Hepatocyte (in vitro differentiated cells): ENCODE measurements around the gene TOR1AIP2. TPM values are rescaled to one million over a fixed set of nuclear protein-coding genes. Genes with fewer than 3 reads are reported as not detected.
A peak's percentile ranks its signal among the peaks of the same experiment; 100 is the strongest.

Experiments
- DNase-seq: peaks from one replicate; pipeline ENCODE4 v3.0.0-alpha.2; 2016; ENCODE audit warnings: low spot score
- H2AFZ ChIP-seq: fragments of 200-600 bp; sonication (generic); 2 replicates; pipeline ENCODE4 v1.6.0; 2016; ENCODE audit warnings: antibody characterized with exemption, mild to moderate bottlenecking
- H3K27ac ChIP-seq: fragments of 200-600 bp; sonication (generic); 2 replicates; pipeline ENCODE4 v1.5.1; 2016; ENCODE audit warnings: mild to moderate bottlenecking
- H3K27me3 ChIP-seq: fragments of 200-600 bp; sonication (generic); 2 replicates; pipeline ENCODE4 v1.6.1; 2016
- H3K36me3 ChIP-seq: fragments of 200-600 bp; sonication (generic); replicated peaks from 2 replicates; pipeline ENCODE4 v1.5.1; 2016; ENCODE audit warnings: low read depth; ENCODE audit not compliant: insufficient read depth
- H3K4me1 ChIP-seq: fragments of 200-600 bp; sonication (generic); 2 replicates; pipeline ENCODE4 v1.5.1; 2016; ENCODE audit warnings: mild to moderate bottlenecking, moderate library complexity; ENCODE audit not compliant: insufficient read depth
- H3K4me2 ChIP-seq: fragments of 200-600 bp; sonication (generic); 2 replicates; pipeline ENCODE4 v1.6.0; 2016
- H3K4me3 ChIP-seq: fragments of 200-600 bp; sonication (generic); 2 replicates; pipeline ENCODE4 v1.5.1; 2016; ENCODE audit warnings: mild to moderate bottlenecking
- H3K79me2 ChIP-seq: fragments of 200-600 bp; sonication (generic); 2 replicates; pipeline ENCODE4 v1.6.0; 2017; ENCODE audit warnings: mild to moderate bottlenecking
- H3K9me2 ChIP-seq: fragments of 200-600 bp; sonication (generic); replicated peaks from 2 replicates; pipeline ENCODE4 v1.6.0; 2017; ENCODE audit warnings: mild to moderate bottlenecking; ENCODE audit not compliant: insufficient read depth
- H3K9me3 ChIP-seq: fragments of 200-600 bp; sonication (generic); 2 replicates; pipeline ENCODE4 v1.5.1; 2016; ENCODE audit warnings: low read depth, mild to moderate bottlenecking
- H4K20me1 ChIP-seq: fragments of 200-600 bp; sonication (generic); 2 replicates; pipeline ENCODE4 v1.6.0; 2016; ENCODE audit warnings: mild to moderate bottlenecking; ENCODE audit not compliant: insufficient read depth, poor library complexity, severe bottlenecking
- EZH2 ChIP-seq: fragments of 200-600 bp; sonication (generic); IDR thresholded peaks from 2 replicates; pipeline ENCODE4 v1.6.1; 2016; ENCODE audit warnings: antibody characterized with exemption, mild to moderate bottlenecking, borderline replicate concordance
- EZH2phosphoT487 ChIP-seq: fragments of 200-600 bp; sonication (generic); IDR thresholded peaks from one replicate; pipeline ENCODE4 v1.6.1; 2018; ENCODE audit warnings: antibody characterized with exemption, mild to moderate bottlenecking, low read depth, moderate library complexity; ENCODE audit not compliant: unreplicated experiment, severe bottlenecking
- WGBS: methylation state at CpG from one replicate; pipeline ENCODE4 v1.1.6; 2016; ENCODE audit warnings: low lambda C conversion rate; ENCODE audit errors: missing lambda C conversion rate; 5-methylcytosine and 5-hydroxymethylcytosine counted together
- polyA plus RNA-seq: library from polyadenylated mRNA; unstranded; fragments of >200 nt; fragmentation: Nextera tagmentation; extraction: Ambion mirVana; gene quantifications from 2 replicates; pipeline ENCODE4 v1.2.1, GENCODE V29; 2016
- total RNA-seq: library from RNA; depleted of rRNA; stranded (reverse); fragments of >200 nt; gene quantifications from 2 replicates; pipeline ENCODE4 v1.2.3, GENCODE V29; 2014
- TF ChIP-seq, protein P1 (sequence below): fragments of 200-600 bp; sonication (generic); IDR thresholded peaks from 2 replicates; pipeline ENCODE4 v1.5.1; 2016; ENCODE audit warnings: antibody characterized with exemption, mild to moderate bottlenecking; ENCODE audit not compliant: poor library complexity

The TOR1AIP2 gene
- total and polyA plus RNA-seq, 2 experiments from 2014 or later = 36.6 to 158 TPM

DNA sequence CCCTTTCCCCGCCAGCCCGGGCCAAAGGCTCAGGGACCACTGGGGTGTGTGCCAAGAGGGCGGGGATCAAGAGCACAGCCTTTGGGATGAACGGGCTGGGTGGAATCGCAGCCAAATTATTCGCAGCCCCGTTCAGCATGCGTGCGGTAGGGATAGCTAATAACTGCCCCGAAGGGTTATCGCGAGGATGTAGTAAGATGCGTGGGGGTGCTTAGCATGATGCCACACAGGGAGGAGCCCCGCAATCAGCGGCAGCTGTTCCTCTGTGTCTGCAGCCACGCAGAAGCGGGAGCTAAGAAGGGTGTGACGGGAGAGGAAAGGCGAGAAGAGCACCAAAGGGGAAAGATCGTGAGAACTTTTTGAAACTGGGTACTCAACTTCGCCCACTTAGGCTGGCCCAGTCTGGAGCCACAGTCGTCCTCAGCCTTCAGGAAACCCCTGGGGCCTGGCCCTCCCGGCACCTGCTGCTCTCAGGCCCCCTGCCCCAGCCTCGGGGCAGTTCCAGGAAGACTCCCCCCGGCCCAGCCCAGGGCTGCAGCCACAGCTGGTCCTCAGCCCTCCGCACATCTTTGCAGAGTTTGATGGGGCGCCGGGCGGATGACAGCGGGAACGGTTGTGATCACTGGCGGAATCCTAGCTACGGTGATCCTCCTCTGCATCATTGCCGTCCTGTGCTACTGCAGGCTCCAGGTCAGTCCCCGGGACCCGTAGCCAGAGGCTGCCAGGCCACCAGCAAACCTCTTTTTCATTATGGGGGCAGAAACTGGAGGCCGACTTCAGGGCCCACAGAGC lies 64.9 kb downstream of the TOR1AIP2 start:
- Histone ChIP-seq H3K4me3 (no peak overlapping the region), H3K27ac (no peak overlapping the region), H3K4me2 (no peak overlapping the region), H3K9me2 (no peaks in the 10 kb centered on the region), H2AFZ (no peak overlapping the region), H3K79me2 (no peaks in the 10 kb centered on the region), H4K20me1 (no peaks in the 10 kb centered on the region), H3K27me3 (no peaks in the 10 kb centered on the region), H3K4me1 (peaks cover 7% of the 10 kb centered on the region), H3K9me3 (no peaks in the 10 kb centered on the region), H3K36me3 (no peaks in the 10 kb centered on the region)
- no peak for DNase-seq
- WGBS = 89% methylated on average over 35 of the region's 37 CpGs
- TF ChIP-seq, protein P1, sequence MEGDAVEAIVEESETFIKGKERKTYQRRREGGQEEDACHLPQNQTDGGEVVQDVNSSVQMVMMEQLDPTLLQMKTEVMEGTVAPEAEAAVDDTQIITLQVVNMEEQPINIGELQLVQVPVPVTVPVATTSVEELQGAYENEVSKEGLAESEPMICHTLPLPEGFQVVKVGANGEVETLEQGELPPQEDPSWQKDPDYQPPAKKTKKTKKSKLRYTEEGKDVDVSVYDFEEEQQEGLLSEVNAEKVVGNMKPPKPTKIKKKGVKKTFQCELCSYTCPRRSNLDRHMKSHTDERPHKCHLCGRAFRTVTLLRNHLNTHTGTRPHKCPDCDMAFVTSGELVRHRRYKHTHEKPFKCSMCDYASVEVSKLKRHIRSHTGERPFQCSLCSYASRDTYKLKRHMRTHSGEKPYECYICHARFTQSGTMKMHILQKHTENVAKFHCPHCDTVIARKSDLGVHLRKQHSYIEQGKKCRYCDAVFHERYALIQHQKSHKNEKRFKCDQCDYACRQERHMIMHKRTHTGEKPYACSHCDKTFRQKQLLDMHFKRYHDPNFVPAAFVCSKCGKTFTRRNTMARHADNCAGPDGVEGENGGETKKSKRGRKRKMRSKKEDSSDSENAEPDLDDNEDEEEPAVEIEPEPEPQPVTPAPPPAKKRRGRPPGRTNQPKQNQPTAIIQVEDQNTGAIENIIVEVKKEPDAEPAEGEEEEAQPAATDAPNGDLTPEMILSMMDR = no peak
- no peak for TF ChIP-seq EZH2phosphoT487
- TF ChIP-seq EZH2 = no peak

DNA sequence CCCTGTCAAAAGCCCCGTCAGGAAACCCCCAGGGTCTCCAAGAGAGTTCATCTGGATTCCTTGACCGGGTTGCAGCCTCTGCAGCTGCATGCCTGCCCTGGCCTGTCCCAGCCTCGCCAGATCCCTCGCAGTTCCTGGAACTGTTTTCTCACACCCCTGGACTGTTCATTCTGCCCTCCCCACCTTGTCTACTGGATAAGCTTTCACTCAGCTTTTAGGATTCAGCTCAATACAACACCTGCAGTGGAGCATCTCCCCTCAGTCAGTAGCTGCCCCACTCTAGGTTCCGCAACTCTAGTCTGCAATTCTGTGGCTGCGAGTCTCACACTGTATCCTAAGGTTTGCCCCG lies 67.3 kb downstream of the TOR1AIP2 start:
- no peaks in the 10 kb centered on the region for H3K9me3 ChIP-seq
- no peaks in the 10 kb centered on the region for H4K20me1 ChIP-seq
- no peaks in the 10 kb centered on the region for H3K36me3 ChIP-seq
- H3K27ac ChIP-seq = no peak overlapping the region
- TF ChIP-seq EZH2 (no peak), EZH2phosphoT487 (no peak)
- TF ChIP-seq, protein P1 = no peak
- H3K27me3 ChIP-seq = no peaks in the 10 kb centered on the region
- H3K79me2 ChIP-seq = no peaks in the 10 kb centered on the region
- no peak for DNase-seq
- H3K4me1 ChIP-seq = peaks cover 13% of the 10 kb centered on the region
- H3K4me3 ChIP-seq = no peak overlapping the region
- no peak overlapping the region for H3K4me2 ChIP-seq
- H3K9me2 ChIP-seq = no peaks in the 10 kb centered on the region
- H2AFZ ChIP-seq = no peak overlapping the region
- WGBS = 77% methylated on average over 7 of the region's 7 CpGs

DNA sequence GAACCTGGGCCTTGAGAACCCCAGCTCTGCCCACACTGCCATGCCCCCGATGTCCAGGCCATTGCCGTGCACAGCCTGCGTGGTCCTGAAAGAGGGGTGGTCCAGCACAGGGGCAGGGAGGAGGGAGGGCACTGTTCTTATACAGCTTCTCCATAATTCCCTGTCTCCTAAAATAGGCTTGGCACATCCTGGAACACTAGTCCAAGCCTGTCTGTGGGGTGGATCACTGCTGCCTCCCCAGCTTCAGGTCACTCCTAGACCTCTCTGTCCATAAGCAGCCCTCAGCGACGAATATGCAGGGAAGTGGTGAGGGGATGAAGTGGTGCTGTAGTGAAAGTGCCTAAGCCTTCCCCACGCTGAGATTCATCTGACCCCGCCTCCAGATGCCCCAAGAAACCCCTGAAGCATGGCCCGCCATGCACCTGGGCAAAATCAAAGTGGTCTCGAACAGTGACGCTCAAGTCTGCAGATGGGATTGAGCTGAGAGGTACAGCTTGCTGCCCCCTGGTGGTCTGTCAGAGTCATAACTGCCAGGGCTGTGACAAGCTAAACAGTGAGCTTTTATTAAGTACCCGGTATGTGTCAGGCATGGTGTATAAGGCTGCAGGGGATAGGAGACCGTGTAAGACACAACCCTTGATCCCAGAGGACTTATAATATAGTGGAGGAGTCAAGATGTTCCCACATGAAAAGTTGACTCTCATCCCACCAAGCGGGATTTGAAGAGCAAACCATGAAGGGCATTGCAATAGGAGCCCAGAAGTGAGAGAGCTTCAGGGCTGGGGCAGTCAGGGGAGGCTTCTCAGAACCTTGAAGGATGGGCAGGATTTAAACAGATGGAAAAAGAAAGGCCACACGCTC lies 67.9 kb downstream of the TOR1AIP2 start:
- H3K4me2 ChIP-seq = peak overlapping the region; percentile 59

More for the DNA sequence above, 67.9 kb downstream of the TOR1AIP2 start:
- Histone ChIP-seq H3K4me3 (no peak overlapping the region), H4K20me1 (no peaks in the 10 kb centered on the region), H3K36me3 (no peaks in the 10 kb centered on the region), H3K9me3 (no peaks in the 10 kb centered on the region), H3K9me2 (no peaks in the 10 kb centered on the region), H3K27me3 (no peaks in the 10 kb centered on the region), H3K79me2 (no peaks in the 10 kb centered on the region), H3K4me1 (peaks cover 13% of the 10 kb centered on the region), H2AFZ (no peak overlapping the region), H3K27ac (no peak overlapping the region)
- peak; percentile 88 for DNase-seq
- no peak for TF ChIP-seq EZH2
- TF ChIP-seq, protein P1 = peak; percentile 92
- 46% methylated on average over 14 of the region's 14 CpGs for WGBS
